Glutamatergic neuron (in vitro differentiated cells): ENCODE measurements around the gene EIF4H. TPM values are rescaled to one million over a fixed set of nuclear protein-coding genes. Genes with fewer than 3 reads are reported as not detected.

ENCODE experiments used
- DNase-seq: peaks from one replicate; pipeline ENCODE4 v3.0.0; 2022
- H3K27ac Mint-ChIP-seq: one replicate; pipeline ENCODE4 v1.8.0; 2020; ENCODE audit warnings: mild to moderate bottlenecking, mixed read lengths, inconsistent platforms; ENCODE audit not compliant: unreplicated experiment
- H3K27me3 Mint-ChIP-seq: one replicate; pipeline ENCODE4 v1.8.0; 2020; ENCODE audit warnings: mild to moderate bottlenecking, moderate library complexity, mixed read lengths, inconsistent platforms; ENCODE audit not compliant: unreplicated experiment
- H3K36me3 Mint-ChIP-seq: one replicate; pipeline ENCODE4 v1.8.0; 2020; ENCODE audit warnings: mild to moderate bottlenecking, mixed read lengths, inconsistent platforms; ENCODE audit not compliant: unreplicated experiment
- H3K4me1 Mint-ChIP-seq: one replicate; pipeline ENCODE4 v1.8.0; 2020; ENCODE audit warnings: mild to moderate bottlenecking, low read depth, mixed read lengths, inconsistent platforms; ENCODE audit not compliant: unreplicated experiment
- H3K4me3 Mint-ChIP-seq: one replicate; pipeline ENCODE4 v1.8.0; 2020; ENCODE audit warnings: mild to moderate bottlenecking, mixed read lengths, inconsistent platforms; ENCODE audit not compliant: unreplicated experiment
- H3K9me3 Mint-ChIP-seq: one replicate; pipeline ENCODE4 v1.8.0; 2020; ENCODE audit warnings: mild to moderate bottlenecking, moderate library complexity, mixed read lengths, inconsistent platforms; ENCODE audit not compliant: unreplicated experiment
- total RNA-seq: library from RNA; stranded (reverse); fragmentation: NEBNext Ultra II Directional; extraction: Animal tissue kit (Norgen Biotek cat#: 25700); gene quantifications from one replicate; pipeline ENCODE4 v1.2.1, GENCODE V29; 2021; ENCODE audit not compliant: unreplicated experiment
- TF ChIP-seq, protein P1 (sequence below): fragments of 200-600 bp; sonication (generic); IDR thresholded peaks from one replicate; pipeline ENCODE4 v1.5.0; 2021; ENCODE audit not compliant: partially characterized antibody, unreplicated experiment

EIF4H gene
- total RNA-seq, 1 donor from 2014 or later, result 234 TPM

DNA sequence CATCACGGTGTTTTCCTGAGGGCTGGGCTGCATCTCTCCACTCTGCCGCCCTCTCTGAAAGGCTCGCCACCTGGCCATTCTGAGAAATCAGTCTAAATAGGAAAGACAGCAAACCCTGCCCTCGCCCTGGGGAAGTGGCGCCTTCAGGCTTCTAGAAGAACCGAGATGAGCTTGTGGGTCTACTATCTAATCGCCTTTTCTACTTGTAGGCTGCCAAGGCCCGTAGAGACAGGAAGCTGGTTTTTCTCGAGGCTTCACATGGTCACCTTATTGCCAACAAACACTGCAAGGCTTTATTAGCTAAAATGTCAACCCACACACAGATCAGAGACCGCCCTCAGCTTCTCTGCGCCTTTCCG, 57.1 kb downstream of the EIF4H start:
- Mint-ChIP-seq H3K27ac (no peak overlapping the region), H3K4me3 (no peak overlapping the region), H3K9me3 (no peaks in the 10 kb centered on the region), H3K27me3 (no peaks in the 10 kb centered on the region), H3K4me1 (no peaks in the 10 kb centered on the region), H3K36me3 (no peaks in the 10 kb centered on the region)
- TF ChIP-seq, protein P1, sequence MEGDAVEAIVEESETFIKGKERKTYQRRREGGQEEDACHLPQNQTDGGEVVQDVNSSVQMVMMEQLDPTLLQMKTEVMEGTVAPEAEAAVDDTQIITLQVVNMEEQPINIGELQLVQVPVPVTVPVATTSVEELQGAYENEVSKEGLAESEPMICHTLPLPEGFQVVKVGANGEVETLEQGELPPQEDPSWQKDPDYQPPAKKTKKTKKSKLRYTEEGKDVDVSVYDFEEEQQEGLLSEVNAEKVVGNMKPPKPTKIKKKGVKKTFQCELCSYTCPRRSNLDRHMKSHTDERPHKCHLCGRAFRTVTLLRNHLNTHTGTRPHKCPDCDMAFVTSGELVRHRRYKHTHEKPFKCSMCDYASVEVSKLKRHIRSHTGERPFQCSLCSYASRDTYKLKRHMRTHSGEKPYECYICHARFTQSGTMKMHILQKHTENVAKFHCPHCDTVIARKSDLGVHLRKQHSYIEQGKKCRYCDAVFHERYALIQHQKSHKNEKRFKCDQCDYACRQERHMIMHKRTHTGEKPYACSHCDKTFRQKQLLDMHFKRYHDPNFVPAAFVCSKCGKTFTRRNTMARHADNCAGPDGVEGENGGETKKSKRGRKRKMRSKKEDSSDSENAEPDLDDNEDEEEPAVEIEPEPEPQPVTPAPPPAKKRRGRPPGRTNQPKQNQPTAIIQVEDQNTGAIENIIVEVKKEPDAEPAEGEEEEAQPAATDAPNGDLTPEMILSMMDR, result no peak
- no peak for DNase-seq

DNA sequence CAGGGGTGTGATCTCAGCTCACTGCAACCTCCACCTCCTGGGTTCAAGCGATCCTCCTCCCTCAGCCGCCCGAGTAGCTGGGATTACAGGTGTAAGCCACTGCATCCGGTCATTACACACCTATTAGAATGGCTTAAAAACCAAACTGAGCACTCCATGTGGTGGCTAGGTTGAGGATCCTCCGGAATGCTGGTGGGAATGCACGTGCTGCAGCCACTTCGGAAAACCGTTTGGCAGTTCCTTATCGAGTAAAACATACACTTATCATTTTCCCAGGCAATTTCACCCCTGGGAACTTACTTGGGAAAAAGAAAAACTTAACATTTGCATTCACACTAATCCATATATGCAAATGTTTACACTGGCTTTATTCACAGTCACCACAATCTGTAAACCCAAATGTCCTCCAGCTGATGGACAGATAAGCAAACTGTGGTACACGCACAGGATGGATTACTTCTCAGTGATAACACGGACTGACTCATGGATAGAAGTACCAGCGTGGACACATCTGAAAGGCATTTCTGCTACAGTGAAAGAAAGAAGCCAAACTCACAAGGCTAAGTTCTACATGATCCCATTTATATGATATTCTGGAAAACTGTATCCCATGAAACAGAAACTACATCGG, 59.6 kb downstream of the EIF4H start:
- H3K27me3 Mint-ChIP-seq, result no peaks in the 10 kb centered on the region
- TF ChIP-seq, protein P1, result no peak
- no peak overlapping the region for H3K4me3 Mint-ChIP-seq
- no peak overlapping the region for H3K27ac Mint-ChIP-seq
- H3K4me1 Mint-ChIP-seq, result no peaks in the 10 kb centered on the region
- DNase-seq, result no peak
- no peaks in the 10 kb centered on the region for H3K36me3 Mint-ChIP-seq
- H3K9me3 Mint-ChIP-seq, result no peaks in the 10 kb centered on the region

DNA sequence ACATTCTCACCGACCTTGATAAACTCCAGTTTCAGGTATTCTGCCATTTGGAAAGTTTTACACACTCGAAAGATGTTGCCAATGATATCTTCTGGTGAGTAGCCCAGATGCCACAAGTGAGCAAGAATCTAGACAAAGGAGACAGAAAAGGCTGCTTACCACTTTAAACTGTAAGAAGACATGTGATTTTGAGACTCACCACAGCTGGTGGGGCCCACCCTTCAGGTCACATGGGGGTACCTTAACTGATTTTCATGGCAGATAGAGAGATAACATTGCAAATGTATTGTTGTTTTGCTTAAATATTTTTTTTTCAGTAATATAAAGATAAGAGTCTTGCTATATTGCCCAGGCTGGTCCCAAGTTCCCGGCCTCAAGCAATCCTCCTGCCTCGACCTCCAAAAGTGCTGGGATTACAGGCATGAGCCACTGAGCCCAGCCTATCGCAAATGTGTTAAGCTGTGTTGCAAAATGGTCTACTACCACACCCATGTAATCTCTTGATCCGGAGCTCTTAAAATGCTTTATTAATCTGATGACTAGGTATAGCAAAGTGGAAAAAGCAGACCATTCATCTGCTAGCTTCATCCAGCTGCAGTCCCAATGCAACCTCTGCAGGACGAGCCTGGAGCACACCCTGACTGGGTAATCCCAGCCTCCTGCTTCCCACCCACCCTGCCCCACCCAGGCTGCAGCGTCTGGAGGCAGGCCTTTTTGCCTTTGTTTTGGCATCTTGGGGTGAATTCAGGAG, 61.5 kb downstream of the EIF4H start:
- H3K4me3 Mint-ChIP-seq, result no peak overlapping the region
- H3K4me1 Mint-ChIP-seq, result no peaks in the 10 kb centered on the region
- H3K36me3 Mint-ChIP-seq, result no peaks in the 10 kb centered on the region
- H3K27me3 Mint-ChIP-seq, result no peaks in the 10 kb centered on the region
- DNase-seq, result no peak
- no peak overlapping the region for H3K27ac Mint-ChIP-seq
- no peaks in the 10 kb centered on the region for H3K9me3 Mint-ChIP-seq
- TF ChIP-seq, protein P1, result no peak

DNA sequence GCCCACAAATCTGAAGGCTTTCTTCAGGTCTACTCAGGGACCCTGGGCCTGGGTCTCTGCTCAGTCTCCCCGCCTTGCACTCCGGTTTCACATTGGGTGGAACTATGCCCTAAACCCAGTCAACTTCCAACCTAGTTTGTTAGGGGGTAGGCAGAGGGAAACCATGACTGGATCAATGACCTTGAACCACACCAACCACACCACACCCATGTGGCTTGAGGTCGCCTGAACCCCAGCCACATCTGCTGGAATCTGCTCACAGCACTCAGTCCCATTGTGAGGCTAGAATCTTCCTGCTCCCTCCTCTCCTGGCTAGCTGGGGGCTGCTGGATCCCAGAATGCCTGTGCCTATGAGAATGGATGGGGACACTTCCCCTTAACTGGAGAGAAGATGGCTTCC, 62.1 kb downstream of the EIF4H start:
- H3K27me3 Mint-ChIP-seq, result no peaks in the 10 kb centered on the region

More for the DNA sequence above, 62.1 kb downstream of the EIF4H start:
- Mint-ChIP-seq H3K9me3 (no peaks in the 10 kb centered on the region), H3K4me3 (no peak overlapping the region), H3K36me3 (no peaks in the 10 kb centered on the region), H3K4me1 (no peaks in the 10 kb centered on the region), H3K27ac (no peak overlapping the region)
- TF ChIP-seq, protein P1, result no peak
- no peak for DNase-seq
